Loucy (cell line): ENCODE results near the gene PUM2.
"Not testable (repeated sequence)": the region's sequence is repeated elsewhere in the genome, so short reads cannot be mapped to it uniquely, and the experiment has no call there.

Experiments
- H2AFZ ChIP-seq: fragments of 200-600 bp; sonication (generic); 2 replicates; pipeline ENCODE4 v1.6.0; 2016; ENCODE audit warnings: antibody characterized with exemption, mild to moderate bottlenecking, low read length, moderate library complexity
- H3F3A ChIP-seq: fragments of 200-600 bp; 2 replicates; pipeline ENCODE4 v1.6.0; 2016; ENCODE audit warnings: antibody characterized with exemption, low read depth, mild to moderate bottlenecking
- H3K27me3 ChIP-seq: fragments of 200-600 bp; sonication (generic); 2 replicates; pipeline ENCODE4 v1.6.1; 2014; ENCODE audit warnings: low read length, mild to moderate bottlenecking; ENCODE audit not compliant: insufficient read depth, poor library complexity, severe bottlenecking
- H3K36me3 ChIP-seq: fragments of 200-600 bp; sonication (generic); 2 replicates; pipeline ENCODE4 v1.6.1; 2016; ENCODE audit warnings: low read length; ENCODE audit not compliant: insufficient read depth
- H3K4me1 ChIP-seq: fragments of 200-600 bp; sonication (generic); 2 replicates; pipeline ENCODE4 v1.5.1; 2014; ENCODE audit warnings: low read length, mild to moderate bottlenecking; ENCODE audit not compliant: insufficient read depth, poor library complexity, severe bottlenecking
- H3K4me2 ChIP-seq: fragments of 200-600 bp; sonication (generic); 2 replicates; pipeline ENCODE4 v1.6.0; 2014; ENCODE audit warnings: antibody characterized with exemption, low read length, low read depth, mild to moderate bottlenecking; ENCODE audit not compliant: poor library complexity, severe bottlenecking
- H3K4me3 ChIP-seq: fragments of 200-600 bp; sonication (generic); 2 replicates; pipeline ENCODE4 v1.5.1; 2014; ENCODE audit warnings: low read length, mild to moderate bottlenecking, mixed read lengths; ENCODE audit not compliant: poor library complexity, severe bottlenecking
- H3K79me2 ChIP-seq: fragments of 200-600 bp; sonication (generic); 2 replicates; pipeline ENCODE4 v1.6.1; 2014; ENCODE audit warnings: low read length; ENCODE audit not compliant: insufficient read depth
- H3K9ac ChIP-seq: fragments of 200-600 bp; sonication (generic); 2 replicates; pipeline ENCODE4 v1.6.0; 2014; ENCODE audit warnings: mild to moderate bottlenecking, low read depth, low read length, moderate library complexity; ENCODE audit not compliant: poor library complexity, severe bottlenecking
- H3K9me2 ChIP-seq: fragments of 200-600 bp; sonication (generic); replicated peaks from 2 replicates; pipeline ENCODE4 v1.6.1; 2016; ENCODE audit warnings: low read depth, low read length, mixed read lengths
- H3K9me3 ChIP-seq: fragments of 200-600 bp; sonication (generic); 2 replicates; pipeline ENCODE4 v1.6.1; 2014; ENCODE audit warnings: mild to moderate bottlenecking, antibody characterized with exemption, low read length, low read depth; ENCODE audit not compliant: insufficient read depth
- H4K20me1 ChIP-seq: fragments of 200-600 bp; sonication (generic); 2 replicates; pipeline ENCODE4 v1.6.0; 2014; ENCODE audit warnings: antibody characterized with exemption, low read length, mild to moderate bottlenecking; ENCODE audit not compliant: insufficient read depth, poor library complexity, severe bottlenecking
- CTCF ChIP-seq: fragments of 200-600 bp; sonication (generic); conservative IDR thresholded peaks from 2 replicates; pipeline ENCODE4 v1.5.1; 2014; ENCODE audit warnings: mild to moderate bottlenecking, antibody characterized with exemption, low read length
- EZH2phosphoT487 ChIP-seq: fragments of 200-600 bp; IDR thresholded peaks from 2 replicates; pipeline ENCODE4 v1.6.1; 2018; ENCODE audit warnings: antibody characterized with exemption, mild to moderate bottlenecking, moderate library complexity, borderline replicate concordance

Gene PUM2

DNA sequence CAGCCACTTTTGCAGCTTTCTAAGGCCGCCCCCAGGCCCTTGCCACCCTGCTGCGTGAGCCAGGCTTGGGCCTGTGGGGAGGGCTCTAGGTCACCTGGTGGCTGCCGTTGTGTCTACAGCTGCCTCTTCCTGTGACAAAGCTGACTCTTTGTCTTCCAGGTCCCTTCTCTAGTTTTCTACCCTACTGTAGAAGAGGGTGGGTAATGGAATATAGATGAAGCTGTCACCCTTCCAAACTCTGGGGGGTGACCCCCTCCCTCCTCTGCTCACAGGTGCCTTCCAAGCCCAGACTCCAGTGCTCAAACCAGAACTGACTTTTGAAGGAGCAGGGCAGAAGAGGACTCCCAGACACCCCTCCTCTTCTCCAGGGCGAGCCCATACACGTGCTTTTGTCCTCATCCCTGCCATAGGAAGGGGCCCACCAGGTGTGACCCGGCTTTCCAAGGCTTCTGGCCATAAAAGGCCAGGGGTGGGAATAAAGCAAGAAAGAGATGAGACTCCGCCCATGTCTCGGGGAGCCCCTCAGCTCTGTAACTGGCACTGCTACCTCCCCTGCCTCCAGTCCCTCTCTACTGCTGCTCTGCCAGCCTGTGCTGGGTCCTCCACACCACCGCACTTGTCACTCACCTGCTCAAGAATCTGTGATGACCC, 107.8 kb downstream of the PUM2 start:
- H3K9ac ChIP-seq = no peak overlapping the region
- H4K20me1 ChIP-seq = no peaks in the 10 kb centered on the region
- no peak overlapping the region for H3K4me3 ChIP-seq
- no peaks in the 10 kb centered on the region for H3K9me2 ChIP-seq
- no peaks in the 10 kb centered on the region for H3K79me2 ChIP-seq
- TF ChIP-seq CTCF (no peak), EZH2phosphoT487 (no peak)
- H3K36me3 ChIP-seq = peaks cover 11% of the 10 kb centered on the region; the same call in 1 of the 2 replicates
- H2AFZ ChIP-seq = no peak overlapping the region
- no peaks in the 10 kb centered on the region for H3F3A ChIP-seq
- no peaks in the 10 kb centered on the region for H3K27me3 ChIP-seq
- no peaks in the 10 kb centered on the region for H3K9me3 ChIP-seq
- H3K4me2 ChIP-seq = no peak overlapping the region
- H3K4me1 ChIP-seq = no peaks in the 10 kb centered on the region

DNA sequence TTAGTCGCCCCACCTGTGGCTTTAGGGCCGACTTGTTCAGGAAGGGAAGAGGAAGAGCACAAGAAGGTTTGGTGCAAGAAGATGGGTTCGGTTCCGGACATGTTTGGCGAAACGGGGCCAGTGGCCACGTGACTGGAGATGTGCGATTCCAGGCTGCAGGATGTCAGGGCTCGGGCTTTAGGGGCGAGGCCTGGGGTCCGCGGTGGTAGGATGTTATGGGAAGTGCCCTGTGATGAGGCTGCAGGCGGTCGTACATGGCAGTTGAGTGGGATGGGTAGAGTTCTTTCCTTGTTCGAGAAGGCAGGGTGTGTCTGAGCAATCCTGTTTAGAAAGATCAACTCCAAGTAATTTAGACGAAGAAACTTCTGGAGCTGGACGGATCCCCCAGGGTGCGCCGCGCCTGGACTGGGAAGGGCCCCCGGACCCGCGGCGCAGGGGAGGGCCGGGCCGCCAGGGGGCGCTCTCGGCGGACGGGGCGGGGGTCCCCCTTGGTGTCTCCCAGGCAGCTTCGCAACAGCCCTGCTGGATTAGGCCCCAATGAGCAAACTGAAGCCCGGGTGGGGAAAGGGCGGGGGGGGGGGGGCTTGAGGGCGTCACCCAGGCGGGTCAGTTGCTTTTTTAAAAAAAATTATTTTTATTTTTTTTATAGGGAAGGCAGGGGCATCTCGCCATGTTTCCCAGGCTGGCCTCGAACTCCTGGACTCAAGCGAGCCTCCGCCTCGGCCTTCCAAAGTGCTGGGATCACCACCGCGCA, 108.5 kb downstream of the PUM2 start:
- TF ChIP-seq CTCF (0 out of 2 replicates have a peak, but pooled peaks have one; percentile 21), EZH2phosphoT487 (no peak)
- Histone ChIP-seq H3K9ac (no peak overlapping the region), H2AFZ (no peak overlapping the region), H3K9me3 (no peaks in the 10 kb centered on the region), H3F3A (no peaks in the 10 kb centered on the region), H3K27me3 (no peaks in the 10 kb centered on the region), H3K9me2 (no peaks in the 10 kb centered on the region), H4K20me1 (no peaks in the 10 kb centered on the region), H3K4me3 (no peak overlapping the region), H3K36me3 (peaks cover 4% of the 10 kb centered on the region; the same call in 1 of the 2 replicates), H3K4me1 (no peaks in the 10 kb centered on the region), H3K79me2 (no peaks in the 10 kb centered on the region), H3K4me2 (no peak overlapping the region)

- not testable (repeated sequence) for H4K20me1 ChIP-seq, H3K9me3 ChIP-seq, H3K79me2 ChIP-seq, H3K27me3 ChIP-seq, H3K36me3 ChIP-seq, H3K9ac ChIP-seq, H3K4me3 ChIP-seq, H3F3A ChIP-seq, H3K9me2 ChIP-seq, H3K4me2 ChIP-seq, H2AFZ ChIP-seq, H3K4me1 ChIP-seq
Measured at GRCh38 chr2:20240291-20240690, 110.4 kb downstream of the PUM2 start.
